Measurements from ENCODE around the gene TMPRSS4. TPM values are rescaled to one million over a fixed set of nuclear protein-coding genes. Genes with fewer than 3 reads are reported as not detected.
"Not testable (repeated sequence)": the region's sequence is repeated elsewhere in the genome, so short reads cannot be mapped to it uniquely, and the experiment has no call there.

The TMPRSS4 gene
- total RNA-seq, 1 experiment from 2014 or later: not detected

GRCh38 chr11:118061586-118062125, 15.2 kb upstream of the TMPRSS4 start:
- Mint-ChIP-seq H3K4me3 (no peak overlapping the region), H3K27me3 (ENCODE audit: low read depth) (peaks cover 14% of the 10 kb centered on the region), H3K4me1 (peaks cover 8 to 29% of the 10 kb centered on the region in 2 experiments), H3K27ac (no peak overlapping the region), H3K9me3 (no peaks in the 10 kb centered on the region), H3K36me3 (ENCODE audit: insufficient read depth in 1 of 3, low read depth in 3 of 3) (no peaks in the 10 kb centered on the region)
- Histone ChIP-seq H2AFZ (ENCODE audit: low read length) (no peak overlapping the region), H4K5ac (ENCODE audit: insufficient read length, low read depth, low read length) (no peak overlapping the region), H3K14ac (ENCODE audit: insufficient read depth, low read length) (no peak overlapping the region), H3K23me2 (ENCODE audit: insufficient read length, low read depth, low read length, poor library complexity, severe bottlenecking) (no peaks in the 10 kb centered on the region), H3K4me2 (ENCODE audit: insufficient read depth, insufficient read length, low read length) (no peak overlapping the region), H2BK15ac (ENCODE audit: low read depth, low read length) (no peak overlapping the region), H4K8ac (replicated peaks; ENCODE audit: insufficient read length, low read depth, low read length) (no peak overlapping the region), H3K27ac (ENCODE audit: insufficient read length, low read depth, low read length) (no peak overlapping the region), H3K9me3 (ENCODE audit: control insufficient read depth, low read depth, low read length) (no peaks in the 10 kb centered on the region), H2AK5ac (ENCODE audit: insufficient read length, low read length) (no peak overlapping the region), H3K4ac (ENCODE audit: low read depth, low read length) (no peak overlapping the region), H2BK12ac (ENCODE audit: insufficient read length, low read depth, low read length) (no peak overlapping the region), H4K91ac (ENCODE audit: insufficient read length, low read depth, low read length) (no peak overlapping the region), H3T11ph (ENCODE audit: low read length) (no peak overlapping the region), H2BK5ac (ENCODE audit: insufficient read length, low read length) (no peak overlapping the region), H3K56ac (ENCODE audit: insufficient read length, low read depth, low read length) (no peak overlapping the region), H3K18ac (ENCODE audit: insufficient read length, low read depth, low read length) (no peak overlapping the region), H3K79me1 (ENCODE audit: insufficient read depth, low read depth, low read length, poor library complexity, severe bottlenecking) (no peaks in the 10 kb centered on the region), H3K4me1 (ENCODE audit: insufficient read depth, low read length) (no peaks in the 10 kb centered on the region), H3K9ac (ENCODE audit: extremely low read depth, insufficient read length, low read length) (no peak overlapping the region), H4K20me1 (ENCODE audit: control insufficient read depth, insufficient read depth, insufficient read length) (no peaks in the 10 kb centered on the region), H3K79me2 (ENCODE audit: insufficient read depth, low read length) (no peaks in the 10 kb centered on the region), H3K23ac (ENCODE audit: insufficient read length, low read depth, low read length) (no peak overlapping the region), H2BK20ac (ENCODE audit: low read depth, low read length, poor library complexity, severe bottlenecking) (no peak overlapping the region), H2BK120ac (ENCODE audit: low read depth, low read length, poor library complexity, severe bottlenecking) (no peak overlapping the region), H3K27me3 (ENCODE audit: insufficient read depth, low read length) (no peaks in the 10 kb centered on the region)
- WGBS (ENCODE audit: extremely low coverage, insufficient read length, low lambda C conversion rate): no CpG with 5 or more reads among the region's 6 CpGs
- DNase-seq: no peak
- TF ChIP-seq CTCF (conservative IDR thresholded peaks at IDR 0.05): no peak

GRCh38 chr11:118062181-118062580, 14.7 kb upstream of the TMPRSS4 start:
- H2AK5ac ChIP-seq (ENCODE audit: insufficient read length, low read length); H3K4me3 Mint-ChIP-seq: not testable (repeated sequence)

More at GRCh38 chr11:118062181-118062580, 14.7 kb upstream of the TMPRSS4 start:
- not testable (repeated sequence) for H4K91ac ChIP-seq (ENCODE audit: insufficient read length, low read depth, low read length); H3K79me2 ChIP-seq (ENCODE audit: insufficient read depth, low read length); H3K56ac ChIP-seq (ENCODE audit: insufficient read length, low read depth, low read length); H4K8ac ChIP-seq (replicated peaks; ENCODE audit: insufficient read length, low read depth, low read length); H4K20me1 ChIP-seq (ENCODE audit: control insufficient read depth, insufficient read depth, insufficient read length); H3K27me3 ChIP-seq (ENCODE audit: insufficient read depth, low read length); H3K4me1 ChIP-seq (ENCODE audit: insufficient read depth, low read length); H3K4me2 ChIP-seq (ENCODE audit: insufficient read depth, insufficient read length, low read length); H3K14ac ChIP-seq (ENCODE audit: insufficient read depth, low read length); H2BK5ac ChIP-seq (ENCODE audit: insufficient read length, low read length); H2AFZ ChIP-seq (ENCODE audit: low read length); DNase-seq; H3K79me1 ChIP-seq (ENCODE audit: insufficient read depth, low read depth, low read length, poor library complexity, severe bottlenecking); H3K23me2 ChIP-seq (ENCODE audit: insufficient read length, low read depth, low read length, poor library complexity, severe bottlenecking); H3K23ac ChIP-seq (ENCODE audit: insufficient read length, low read depth, low read length); H2BK15ac ChIP-seq (ENCODE audit: low read depth, low read length); H3K9me3 Mint-ChIP-seq; H2BK20ac ChIP-seq (ENCODE audit: low read depth, low read length, poor library complexity, severe bottlenecking); H4K5ac ChIP-seq (ENCODE audit: insufficient read length, low read depth, low read length); H3K4ac ChIP-seq (ENCODE audit: low read depth, low read length); H2BK12ac ChIP-seq (ENCODE audit: insufficient read length, low read depth, low read length); H3K27ac Mint-ChIP-seq; H3T11ph ChIP-seq (ENCODE audit: low read length); H2BK120ac ChIP-seq (ENCODE audit: low read depth, low read length, poor library complexity, severe bottlenecking); H3K9ac ChIP-seq (ENCODE audit: extremely low read depth, insufficient read length, low read length); H3K27ac ChIP-seq (ENCODE audit: insufficient read length, low read depth, low read length); H3K9me3 ChIP-seq (ENCODE audit: control insufficient read depth, low read depth, low read length); H3K36me3 Mint-ChIP-seq (ENCODE audit: insufficient read depth in 1 of 3, low read depth in 3 of 3); H3K18ac ChIP-seq (ENCODE audit: insufficient read length, low read depth, low read length)
- H3K4me1 Mint-ChIP-seq: peaks cover 8 to 28% of the 10 kb centered on the region in 2 experiments
- no CpG with 5 or more reads among the region's 5 CpGs for WGBS (ENCODE audit: extremely low coverage, insufficient read length, low lambda C conversion rate)
- H3K27me3 Mint-ChIP-seq (ENCODE audit: low read depth): peaks cover 11% of the 10 kb centered on the region
